Thyroid gland (tissue), 4 donors: ENCODE results near the gene RASGRF1.

Experiments
- POLR2A ChIP-seq, 2 donors: fragments of 450-650 bp; IDR thresholded peaks; one replicate each; pipeline ENCODE4 v1.6.1; 2017; ENCODE audit warnings: antibody characterized with exemption in 2 of 2, mild to moderate bottlenecking in 2 of 2, moderate library complexity in 1 of 2
- TF ChIP-seq, protein P1 (sequence below), 6 experiments: fragments of 200-600 bp in 3 of 6; fragments of 450-650 bp in 3 of 6; sonication (generic) in 3 of 6; IDR thresholded peaks; one replicate each; pipeline ENCODE4 v1.5.1; 2016 to 2019; ENCODE audit warnings: antibody characterized with exemption in 6 of 6, mild to moderate bottlenecking in 2 of 6, inconsistent platforms in 1 of 6, moderate library complexity in 1 of 6

DNA sequence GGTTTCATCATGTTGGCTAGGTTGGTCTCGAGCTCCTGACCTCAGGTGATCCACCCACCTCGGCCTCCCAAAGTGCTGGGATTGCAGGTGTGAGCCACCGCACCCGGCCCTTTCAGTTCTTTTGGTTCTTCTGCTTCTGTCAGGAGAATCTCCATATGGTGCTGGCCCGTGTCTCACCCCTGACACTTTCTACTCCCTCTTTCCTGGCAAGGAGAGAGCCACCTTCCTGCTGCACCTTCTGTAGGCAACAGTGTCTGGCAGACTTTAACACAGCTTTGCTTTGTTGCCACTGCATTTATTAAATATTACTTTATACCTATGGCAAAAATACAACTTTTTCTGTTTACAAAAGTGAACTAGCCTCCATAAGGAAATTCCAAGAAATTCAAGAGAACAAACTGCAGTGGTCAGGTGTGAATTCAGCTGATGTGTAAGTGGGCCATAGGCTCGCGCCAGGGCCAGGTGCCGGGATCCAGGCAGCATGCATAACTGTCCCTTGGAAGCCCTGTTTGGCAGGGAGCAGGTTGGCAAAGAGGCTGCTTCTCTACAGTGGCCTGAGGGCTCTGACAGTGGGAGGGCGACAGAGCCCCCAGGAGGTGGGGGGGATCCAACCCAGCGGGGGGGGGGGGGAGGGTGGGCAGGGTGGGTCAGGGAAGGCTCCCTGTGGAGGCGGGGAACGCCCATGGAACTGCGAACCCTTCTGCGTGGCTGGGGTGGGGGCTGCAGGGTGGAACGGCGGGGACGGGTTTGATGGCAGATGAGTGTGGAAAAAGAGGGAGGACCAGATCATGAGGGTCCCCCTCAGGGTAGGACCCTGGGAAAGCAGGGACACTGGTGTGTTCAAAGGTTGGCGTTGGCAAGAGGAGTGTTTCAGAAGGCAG lies 166.9 kb downstream of the RASGRF1 start:
- TF ChIP-seq, protein P1, sequence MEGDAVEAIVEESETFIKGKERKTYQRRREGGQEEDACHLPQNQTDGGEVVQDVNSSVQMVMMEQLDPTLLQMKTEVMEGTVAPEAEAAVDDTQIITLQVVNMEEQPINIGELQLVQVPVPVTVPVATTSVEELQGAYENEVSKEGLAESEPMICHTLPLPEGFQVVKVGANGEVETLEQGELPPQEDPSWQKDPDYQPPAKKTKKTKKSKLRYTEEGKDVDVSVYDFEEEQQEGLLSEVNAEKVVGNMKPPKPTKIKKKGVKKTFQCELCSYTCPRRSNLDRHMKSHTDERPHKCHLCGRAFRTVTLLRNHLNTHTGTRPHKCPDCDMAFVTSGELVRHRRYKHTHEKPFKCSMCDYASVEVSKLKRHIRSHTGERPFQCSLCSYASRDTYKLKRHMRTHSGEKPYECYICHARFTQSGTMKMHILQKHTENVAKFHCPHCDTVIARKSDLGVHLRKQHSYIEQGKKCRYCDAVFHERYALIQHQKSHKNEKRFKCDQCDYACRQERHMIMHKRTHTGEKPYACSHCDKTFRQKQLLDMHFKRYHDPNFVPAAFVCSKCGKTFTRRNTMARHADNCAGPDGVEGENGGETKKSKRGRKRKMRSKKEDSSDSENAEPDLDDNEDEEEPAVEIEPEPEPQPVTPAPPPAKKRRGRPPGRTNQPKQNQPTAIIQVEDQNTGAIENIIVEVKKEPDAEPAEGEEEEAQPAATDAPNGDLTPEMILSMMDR (IDR thresholded peaks at IDR 0.05) = no peak
- TF ChIP-seq POLR2A (IDR thresholded peaks at IDR 0.05) = no peak
